ENCODE data around the gene PLCD1.
"Not testable (repeated sequence)": the region's sequence is repeated elsewhere in the genome, so short reads cannot be mapped to it uniquely, and the experiment has no call there.

Gene PLCD1

DNA sequence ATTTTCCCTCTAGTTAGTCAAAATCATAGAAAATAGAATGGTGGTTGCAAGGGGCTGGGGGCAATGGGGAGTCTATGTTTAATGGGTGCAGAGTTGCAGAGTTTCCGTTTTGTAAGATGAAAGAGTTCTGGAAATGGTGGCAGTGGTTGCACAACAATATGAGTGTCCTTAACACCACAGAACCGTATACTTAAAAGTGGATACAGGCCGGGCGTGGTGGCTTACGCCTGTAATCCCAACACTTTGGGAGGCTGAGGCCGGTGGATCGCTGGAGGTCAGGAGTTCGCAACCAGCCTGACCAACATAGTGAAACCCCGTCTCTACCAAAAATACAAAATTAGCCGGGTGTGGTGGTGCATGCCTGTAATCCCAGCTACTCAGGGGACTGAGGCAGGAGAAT lies 41.1 kb downstream of the PLCD1 start:
- not testable (repeated sequence) for H3K4me1 ChIP-seq (ENCODE audit: control insufficient read depth, insufficient read depth, low read length); H3K36me3 ChIP-seq (ENCODE audit: control insufficient read depth, insufficient read depth, low read length); H3K9me3 ChIP-seq (ENCODE audit: control insufficient read depth, low read length); H3K27ac ChIP-seq (ENCODE audit: insufficient read depth, low read depth, low read length, poor library complexity, severe bottlenecking); H3K27me3 ChIP-seq (ENCODE audit: control insufficient read depth, insufficient read depth, low read length, poor library complexity, severe bottlenecking); H3K4me3 ChIP-seq (ENCODE audit: insufficient read depth, low read depth, low read length)
- 94 to 97% methylated on average over 10 of the region's 10 CpGs for WGBS, 2 experiments

DNA sequence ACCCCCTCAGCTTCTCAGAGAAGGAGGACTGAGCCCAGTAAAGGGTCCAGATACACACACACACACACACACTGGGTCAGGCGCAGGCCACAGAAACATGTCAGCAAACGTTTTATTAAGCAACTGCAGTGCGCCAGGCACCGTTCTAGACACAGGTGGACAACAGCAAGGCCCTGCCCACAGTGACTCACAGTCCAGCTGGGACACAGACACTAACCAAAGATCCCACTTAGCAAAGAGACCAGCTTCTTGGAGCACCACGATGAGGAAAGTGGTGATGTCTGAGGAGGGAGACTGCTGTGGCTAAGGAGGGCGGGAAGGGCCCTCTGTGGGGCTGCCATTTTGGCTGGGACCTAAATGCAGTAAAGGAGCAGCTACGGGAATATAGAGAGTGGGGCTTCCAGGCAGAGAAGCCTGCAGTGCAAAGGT lies 41.7 kb downstream of the PLCD1 start:
- H3K4me1 ChIP-seq (ENCODE audit: control insufficient read depth, insufficient read depth, low read length) = no peaks in the 10 kb centered on the region
- 90 to 93% methylated on average over 7 of the region's 7 CpGs for WGBS, 2 experiments
- no peaks in the 10 kb centered on the region for H3K9me3 ChIP-seq (ENCODE audit: control insufficient read depth, low read length)
- no peak overlapping the region for H3K4me3 ChIP-seq (ENCODE audit: insufficient read depth, low read depth, low read length)
- H3K36me3 ChIP-seq (ENCODE audit: control insufficient read depth, insufficient read depth, low read length) = no peaks in the 10 kb centered on the region
- no peak overlapping the region for H3K27ac ChIP-seq (ENCODE audit: insufficient read depth, low read depth, low read length, poor library complexity, severe bottlenecking)
- no peaks in the 10 kb centered on the region for H3K27me3 ChIP-seq (ENCODE audit: control insufficient read depth, insufficient read depth, low read length, poor library complexity, severe bottlenecking)

DNA sequence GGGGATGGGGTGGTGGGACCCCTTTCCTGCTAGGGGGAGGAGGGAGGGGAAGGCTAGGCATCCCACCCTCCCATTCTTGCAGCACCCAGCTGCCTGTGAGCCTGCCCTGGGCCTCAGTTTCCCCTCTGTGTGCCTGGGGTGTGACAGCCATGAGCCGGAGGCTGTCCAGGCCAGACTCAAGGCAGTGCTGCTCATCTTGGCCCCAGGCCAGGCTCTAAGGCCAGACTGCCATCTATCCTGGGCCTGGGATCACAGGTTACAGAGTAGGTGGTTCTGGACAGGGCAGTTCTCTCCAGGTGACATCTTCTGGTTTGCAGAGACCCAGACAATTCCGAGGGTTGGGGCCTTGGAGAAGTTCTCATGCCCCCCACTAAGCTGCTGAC lies 42.1 kb downstream of the PLCD1 start:
- 93 to 96% methylated on average over 2 of the region's 2 CpGs for WGBS, 2 experiments

DNA sequence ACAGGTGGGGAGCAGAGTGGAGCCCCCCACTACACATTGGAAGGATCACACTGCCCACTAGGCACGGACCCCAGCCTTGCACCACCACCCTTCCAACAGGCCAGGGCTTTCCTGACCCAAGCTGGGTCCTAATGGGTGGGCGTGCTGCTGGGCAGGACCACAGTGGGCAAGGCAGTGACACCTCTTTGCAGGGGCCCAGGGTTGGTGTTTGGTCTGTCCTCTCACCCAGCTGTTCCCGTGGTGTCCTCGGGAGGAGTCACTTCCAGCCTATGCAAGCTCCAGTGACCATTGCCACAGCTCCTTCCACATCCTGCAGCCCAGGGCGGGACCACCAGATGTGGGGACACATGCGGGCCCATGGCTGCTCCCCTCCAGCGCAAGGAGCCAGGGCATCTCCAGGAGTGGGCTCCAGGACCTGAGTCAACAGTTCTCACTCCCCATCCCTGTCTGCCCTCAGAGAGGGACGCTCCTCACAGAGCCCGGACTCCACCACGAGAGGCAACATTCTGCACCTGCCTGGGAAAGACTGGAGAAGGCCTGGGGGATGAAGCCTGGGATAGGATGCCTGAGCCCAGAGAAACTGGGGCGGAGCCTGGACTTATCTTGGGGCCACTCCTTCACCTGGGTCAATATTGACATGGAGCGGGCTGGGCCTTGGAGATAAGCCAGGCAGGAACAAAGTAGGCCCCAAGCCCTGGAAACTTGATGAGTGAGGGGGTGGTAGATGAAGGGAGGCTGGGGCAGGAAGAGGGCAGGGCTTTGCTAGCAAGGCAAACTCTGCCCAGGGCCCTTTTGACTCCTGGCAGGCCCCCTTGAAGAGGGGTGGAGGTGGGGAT lies 42.7 kb downstream of the PLCD1 start:
- H3K27ac ChIP-seq (ENCODE audit: insufficient read depth, low read depth, low read length, poor library complexity, severe bottlenecking) = no peak overlapping the region
- no peaks in the 10 kb centered on the region for H3K4me1 ChIP-seq (ENCODE audit: control insufficient read depth, insufficient read depth, low read length)
- H3K4me3 ChIP-seq (ENCODE audit: insufficient read depth, low read depth, low read length) = no peak overlapping the region
- WGBS, 2 experiments = 85 to 86% methylated on average over 12 of the region's 12 CpGs
- no peaks in the 10 kb centered on the region for H3K36me3 ChIP-seq (ENCODE audit: control insufficient read depth, insufficient read depth, low read length)
- H3K27me3 ChIP-seq (ENCODE audit: control insufficient read depth, insufficient read depth, low read length, poor library complexity, severe bottlenecking) = no peaks in the 10 kb centered on the region
- H3K9me3 ChIP-seq (ENCODE audit: control insufficient read depth, low read length) = no peaks in the 10 kb centered on the region

More for the DNA sequence above, 42.1 kb downstream of the PLCD1 start:
- H3K27me3 ChIP-seq (ENCODE audit: control insufficient read depth, insufficient read depth, low read length, poor library complexity, severe bottlenecking) = no peaks in the 10 kb centered on the region
- H3K4me1 ChIP-seq (ENCODE audit: control insufficient read depth, insufficient read depth, low read length) = no peaks in the 10 kb centered on the region
- H3K27ac ChIP-seq (ENCODE audit: insufficient read depth, low read depth, low read length, poor library complexity, severe bottlenecking) = no peak overlapping the region
- H3K36me3 ChIP-seq (ENCODE audit: control insufficient read depth, insufficient read depth, low read length) = no peaks in the 10 kb centered on the region
- no peak overlapping the region for H3K4me3 ChIP-seq (ENCODE audit: insufficient read depth, low read depth, low read length)
- no peaks in the 10 kb centered on the region for H3K9me3 ChIP-seq (ENCODE audit: control insufficient read depth, low read length)

GRCh38 chr3:37985637-37986320 lies 43.7 kb downstream of the PLCD1 start:
- Histone ChIP-seq H3K4me1 (ENCODE audit: control insufficient read depth, insufficient read depth, low read length) (no peaks in the 10 kb centered on the region), H3K27ac (ENCODE audit: insufficient read depth, low read depth, low read length, poor library complexity, severe bottlenecking) (no peak overlapping the region), H3K27me3 (ENCODE audit: control insufficient read depth, insufficient read depth, low read length, poor library complexity, severe bottlenecking) (no peaks in the 10 kb centered on the region), H3K4me3 (ENCODE audit: insufficient read depth, low read depth, low read length) (no peak overlapping the region), H3K36me3 (ENCODE audit: control insufficient read depth, insufficient read depth, low read length) (peaks cover 4% of the 10 kb centered on the region), H3K9me3 (ENCODE audit: control insufficient read depth, low read length) (no peaks in the 10 kb centered on the region)
- WGBS, 2 experiments = 89 to 91% methylated on average over 8 of the region's 8 CpGs

DNA sequence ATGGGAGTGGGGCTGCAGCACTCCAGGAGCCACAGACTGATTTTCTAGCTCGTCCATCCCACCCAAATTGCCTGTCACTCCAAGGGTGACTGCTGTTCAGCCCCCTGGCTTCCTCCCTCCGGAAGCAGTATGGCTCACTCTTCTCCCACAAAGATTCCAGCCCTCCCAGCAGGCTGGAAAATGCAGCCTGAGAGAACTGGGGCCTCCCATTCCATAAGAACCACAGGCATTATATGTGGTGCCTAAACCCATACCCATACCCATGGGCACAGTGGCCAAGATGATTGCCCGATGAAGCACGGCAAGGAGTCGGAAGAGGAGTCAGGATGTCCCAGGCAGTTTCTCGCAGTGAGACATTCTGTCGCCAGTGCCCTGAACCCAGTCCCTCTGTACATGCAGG lies 44.8 kb downstream of the PLCD1 start:
- Histone ChIP-seq H3K4me1 (ENCODE audit: control insufficient read depth, insufficient read depth, low read length) (no peaks in the 10 kb centered on the region), H3K4me3 (ENCODE audit: insufficient read depth, low read depth, low read length) (no peak overlapping the region), H3K27me3 (ENCODE audit: control insufficient read depth, insufficient read depth, low read length, poor library complexity, severe bottlenecking) (no peaks in the 10 kb centered on the region), H3K27ac (ENCODE audit: insufficient read depth, low read depth, low read length, poor library complexity, severe bottlenecking) (no peak overlapping the region), H3K9me3 (ENCODE audit: control insufficient read depth, low read length) (no peaks in the 10 kb centered on the region), H3K36me3 (ENCODE audit: control insufficient read depth, insufficient read depth, low read length) (peaks cover 4% of the 10 kb centered on the region)
- 84% methylated on average over 7 of the region's 7 CpGs for WGBS, 2 experiments

- WGBS, 2 experiments = 90 to 94% methylated on average over 6 to 7 of the region's 7 CpGs
- Histone ChIP-seq H3K36me3 (ENCODE audit: control insufficient read depth, insufficient read depth, low read length) (peaks cover 4% of the 10 kb centered on the region), H3K4me1 (ENCODE audit: control insufficient read depth, insufficient read depth, low read length) (no peaks in the 10 kb centered on the region), H3K4me3 (ENCODE audit: insufficient read depth, low read depth, low read length) (no peak overlapping the region), H3K9me3 (ENCODE audit: control insufficient read depth, low read length) (no peaks in the 10 kb centered on the region), H3K27me3 (ENCODE audit: control insufficient read depth, insufficient read depth, low read length, poor library complexity, severe bottlenecking) (no peaks in the 10 kb centered on the region), H3K27ac (ENCODE audit: insufficient read depth, low read depth, low read length, poor library complexity, severe bottlenecking) (no peak overlapping the region)
Measured at GRCh38 chr3:37984051-37984450, 45.4 kb downstream of the PLCD1 start.

DNA sequence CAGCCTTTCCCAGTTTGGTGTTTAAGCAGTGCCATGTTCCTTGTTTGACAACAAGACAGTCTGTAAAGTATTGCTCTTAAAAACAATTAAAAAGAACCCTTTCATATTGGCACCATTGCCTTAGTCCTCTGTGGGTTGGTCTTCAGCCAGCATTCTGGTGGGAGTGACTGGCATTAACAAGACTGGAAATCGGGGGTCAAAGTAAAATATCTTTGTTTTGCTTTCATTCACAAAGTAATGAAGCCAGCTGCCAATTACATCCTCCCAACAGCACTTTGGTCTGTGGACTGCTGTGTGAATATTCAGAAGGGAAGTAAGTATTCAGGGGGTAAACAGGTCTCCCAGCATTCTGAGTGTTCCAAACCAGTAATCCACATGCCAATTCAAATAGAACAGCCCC lies 47.1 kb downstream of the PLCD1 start:
- Histone ChIP-seq H3K27me3 (ENCODE audit: control insufficient read depth, insufficient read depth, low read length, poor library complexity, severe bottlenecking) (no peaks in the 10 kb centered on the region), H3K4me3 (ENCODE audit: insufficient read depth, low read depth, low read length) (no peak overlapping the region), H3K4me1 (ENCODE audit: control insufficient read depth, insufficient read depth, low read length) (no peaks in the 10 kb centered on the region), H3K36me3 (ENCODE audit: control insufficient read depth, insufficient read depth, low read length) (peaks cover 4% of the 10 kb centered on the region), H3K9me3 (ENCODE audit: control insufficient read depth, low read length) (no peaks in the 10 kb centered on the region), H3K27ac (ENCODE audit: insufficient read depth, low read depth, low read length, poor library complexity, severe bottlenecking) (no peak overlapping the region)
- WGBS, 2 experiments = 89 to 100% methylated on average over 1 of the region's 1 CpG

- Histone ChIP-seq H3K4me3 (ENCODE audit: insufficient read depth, low read depth, low read length) (no peak overlapping the region), H3K27ac (ENCODE audit: insufficient read depth, low read depth, low read length, poor library complexity, severe bottlenecking) (no peak overlapping the region), H3K27me3 (ENCODE audit: control insufficient read depth, insufficient read depth, low read length, poor library complexity, severe bottlenecking) (no peaks in the 10 kb centered on the region), H3K36me3 (ENCODE audit: control insufficient read depth, insufficient read depth, low read length) (peaks cover 4% of the 10 kb centered on the region), H3K9me3 (ENCODE audit: control insufficient read depth, low read length) (no peaks in the 10 kb centered on the region), H3K4me1 (ENCODE audit: control insufficient read depth, insufficient read depth, low read length) (no peaks in the 10 kb centered on the region)
- whole genome bisulfite sequencing, 2 experiments = 86 to 94% methylated on average over 2 of the region's 2 CpGs
Measured at GRCh38 chr3:37981348-37981664, 48.1 kb downstream of the PLCD1 start.

GRCh38 chr3:37980462-37981347 lies 48.7 kb downstream of the PLCD1 start:
- H3K4me1 ChIP-seq (ENCODE audit: control insufficient read depth, insufficient read depth, low read length) = no peaks in the 10 kb centered on the region
- no peak overlapping the region for H3K27ac ChIP-seq (ENCODE audit: insufficient read depth, low read depth, low read length, poor library complexity, severe bottlenecking)
- H3K36me3 ChIP-seq (ENCODE audit: control insufficient read depth, insufficient read depth, low read length) = peaks cover 4% of the 10 kb centered on the region
- H3K27me3 ChIP-seq (ENCODE audit: control insufficient read depth, insufficient read depth, low read length, poor library complexity, severe bottlenecking) = no peaks in the 10 kb centered on the region
- no peaks in the 10 kb centered on the region for H3K9me3 ChIP-seq (ENCODE audit: control insufficient read depth, low read length)
- H3K4me3 ChIP-seq (ENCODE audit: insufficient read depth, low read depth, low read length) = no peak overlapping the region
- WGBS, 2 experiments = 95% methylated on average over 13 of the region's 14 CpGs
